HG02884 (cell line): ENCODE results near the gene OR5AP2.
"Not testable (repeated sequence)": the region's sequence is repeated elsewhere in the genome, so short reads cannot be mapped to it uniquely, and the experiment has no call there.

Source experiments
- ATAC-seq: cut with Tn5 transposase; IDR thresholded peaks from one replicate; pipeline ENCODE4 v1.9.1; 2021; ENCODE audit warnings: mild to moderate bottlenecking, moderate library complexity; ENCODE audit not compliant: unreplicated experiment

The OR5AP2 gene

GRCh38 chr11:56642339-56642738 is at the start of gene OR5AP2:
TSS of gene OR5AP2 (minus strand) at chr11:56642439. CDS start at chr11:56642439, 0 bp downstream.
- ATAC-seq = no peak

- ATAC-seq = not testable (repeated sequence)
Measured at GRCh38 chr11:56691179-56691578, 48.9 kb upstream of the OR5AP2 start.

GRCh38 chr11:56688554-56689100 is 46.4 kb upstream of the OR5AP2 start:
- no peak for ATAC-seq

- ATAC-seq = no peak
Measured at GRCh38 chr11:56670984-56671383, 28.7 kb upstream of the OR5AP2 start.

- ATAC-seq = no peak
Measured at GRCh38 chr11:56663386-56663785, 21.1 kb upstream of the OR5AP2 start, which contains the start of gene OR5AR1. TSS of gene OR5AR1 (plus strand) at chr11:56663686. CDS start at chr11:56663686, 0 bp downstream.

GRCh38 chr11:56659755-56660154 is 17.5 kb upstream of the OR5AP2 start:
- ATAC-seq = no peak

GRCh38 chr11:56637500-56637899 is 4.7 kb downstream of the OR5AP2 start:
- ATAC-seq = no peak

- no peak for ATAC-seq
Measured at GRCh38 chr11:56636861-56637260, 5.4 kb downstream of the OR5AP2 start.

- no peak for ATAC-seq
Measured at GRCh38 chr11:56632329-56632728, 9.9 kb downstream of the OR5AP2 start.

- no peak for ATAC-seq
Measured at GRCh38 chr11:56625946-56626345, 16.3 kb downstream of the OR5AP2 start.

- peak; percentile 82 for ATAC-seq
Measured at GRCh38 chr11:56624661-56625110, 17.6 kb downstream of the OR5AP2 start.

- no peak for ATAC-seq
Measured at GRCh38 chr11:56611174-56611573, 31.1 kb downstream of the OR5AP2 start.

GRCh38 chr11:56592088-56592717 is 50.0 kb downstream of the OR5AP2 start:
- ATAC-seq = not testable (repeated sequence)
